HG03039 (cell line): ENCODE data around the gene UNC13C.
A peak's percentile ranks its signal among the peaks of the same experiment; 100 is the strongest.

Experiments used
- ATAC-seq: cut with Tn5 transposase; IDR thresholded peaks from one replicate; pipeline ENCODE4 v1.9.1; 2021; ENCODE audit warnings: mild to moderate bottlenecking, moderate library complexity; ENCODE audit not compliant: unreplicated experiment

Gene UNC13C

GRCh38 chr15:54282228-54282836 is 304.1 kb downstream of the UNC13C start:
- no peak for ATAC-seq

- ATAC-seq: no peak
Observed at GRCh38 chr15:54288049-54288448, 309.8 kb downstream of the UNC13C start.

GRCh38 chr15:54289590-54290136 is 311.4 kb downstream of the UNC13C start:
- peak; percentile 74 for ATAC-seq

- ATAC-seq: no peak
Observed at GRCh38 chr15:54298396-54298795, 320.2 kb downstream of the UNC13C start.

- no peak for ATAC-seq
Observed at GRCh38 chr15:54304321-54304720, 326.1 kb downstream of the UNC13C start.

- ATAC-seq: no peak
Observed at GRCh38 chr15:54305138-54305537, 326.9 kb downstream of the UNC13C start.

- ATAC-seq: no peak
Observed at GRCh38 chr15:54307252-54307902, 329.1 kb downstream of the UNC13C start.

- no peak for ATAC-seq
Observed at GRCh38 chr15:54307926-54308325, 329.7 kb downstream of the UNC13C start.

- no peak for ATAC-seq
Observed at GRCh38 chr15:54312528-54312927, 334.3 kb downstream of the UNC13C start.

- ATAC-seq: no peak
Observed at GRCh38 chr15:54321426-54321825, 343.2 kb downstream of the UNC13C start.

- no peak for ATAC-seq
Observed at GRCh38 chr15:54322341-54322740, 344.1 kb downstream of the UNC13C start.

- no peak for ATAC-seq
Observed at GRCh38 chr15:54345301-54345700, 367.1 kb downstream of the UNC13C start.

- ATAC-seq: no peak
Observed at GRCh38 chr15:54345827-54346226, 367.6 kb downstream of the UNC13C start.

- ATAC-seq: no peak
Observed at GRCh38 chr15:54347082-54347827, 369.0 kb downstream of the UNC13C start.

GRCh38 chr15:54353726-54354125 is 375.5 kb downstream of the UNC13C start:
- ATAC-seq: no peak

GRCh38 chr15:54354341-54354740 is 376.1 kb downstream of the UNC13C start:
- ATAC-seq: no peak

GRCh38 chr15:54364961-54365360 is 386.7 kb downstream of the UNC13C start:
- no peak for ATAC-seq

- no peak for ATAC-seq
Observed at GRCh38 chr15:54373332-54373731, 395.1 kb downstream of the UNC13C start.

GRCh38 chr15:54374184-54374952 is 396.1 kb downstream of the UNC13C start:
- ATAC-seq: no peak

GRCh38 chr15:54387799-54388198 is 409.6 kb downstream of the UNC13C start:
- ATAC-seq: no peak

- ATAC-seq: no peak
Observed at GRCh38 chr15:54388746-54389145, 410.5 kb downstream of the UNC13C start.
